ENCODE results near the gene POLR3B. TPM values are rescaled to one million over a fixed set of nuclear protein-coding genes. Genes with fewer than 3 reads are reported as not detected.

The POLR3B gene
- total RNA-seq = 14.6 and 15.2 TPM in 2 replicates
- long read RNA-seq, full-length matches to known transcripts = 17 of 31 reads
- long read RNA-seq, partial matches to known transcripts = 12 of 31 reads
- long read RNA-seq, other reads (novel, unspliced or antisense) = 2 of 31 reads

GRCh38 chr12:106357549-106358395 is at the start of gene POLR3B:
Gene POLR3B, plus strand, starts transcription at chr12:106357748. Its CDS starts 132 bp downstream, at chr12:106357880.
- TF ChIP-seq CTCF (conservative IDR thresholded peaks at IDR 0.05) = peak; percentile 92
- H3K9me3 Mint-ChIP-seq = no peaks in the 10 kb centered on the region

GRCh38 chr12:106308121-106308520 is 49.4 kb upstream of the POLR3B start:
- Mint-ChIP-seq H3K27ac (ENCODE audit: unreplicated experiment) (no peak overlapping the region), H3K9me3 (no peaks in the 10 kb centered on the region), H3K36me3 (ENCODE audit: low read depth) (no peaks in the 10 kb centered on the region), H3K27me3 (ENCODE audit: low read depth) (peaks cover 19% of the 10 kb centered on the region), H3K4me1 (peaks cover 8% of the 10 kb centered on the region), H3K4me3 (no peak overlapping the region)
- DNase-seq (ENCODE audit: low read depth, low spot score) = no peak
- no peak for TF ChIP-seq CTCF (conservative IDR thresholded peaks at IDR 0.05)

More at GRCh38 chr12:106357549-106358395, at the start of gene POLR3B:
- Mint-ChIP-seq H3K4me3 (peak within 1 kb of the TSS; percentile 88), H3K4me1 (peaks cover 15% of the 10 kb centered on the region), H3K27ac (ENCODE audit: unreplicated experiment) (peak within 1 kb of the TSS; percentile 78), H3K27me3 (ENCODE audit: low read depth) (no peaks in the 10 kb centered on the region), H3K36me3 (ENCODE audit: low read depth) (no peaks in the 10 kb centered on the region)
- peak; percentile 93 for DNase-seq (ENCODE audit: low read depth, low spot score)

- H3K9me3 Mint-ChIP-seq = no peaks in the 10 kb centered on the region
- no peaks in the 10 kb centered on the region for H3K36me3 Mint-ChIP-seq (ENCODE audit: low read depth)
- TF ChIP-seq CTCF (conservative IDR thresholded peaks at IDR 0.05) = no peak
- H3K4me3 Mint-ChIP-seq = no peak overlapping the region
- peaks cover 17% of the 10 kb centered on the region for H3K27me3 Mint-ChIP-seq (ENCODE audit: low read depth)
- no peak overlapping the region for H3K27ac Mint-ChIP-seq (ENCODE audit: unreplicated experiment)
- peaks cover 8% of the 10 kb centered on the region for H3K4me1 Mint-ChIP-seq
- DNase-seq (ENCODE audit: low read depth, low spot score) = no peak
These were observed 48.9 kb upstream of the POLR3B start for GRCh38 chr12:106308611-106309010.

- H3K4me3 Mint-ChIP-seq = no peak overlapping the region
- no peak overlapping the region for H3K27ac Mint-ChIP-seq (ENCODE audit: unreplicated experiment)
- no peaks in the 10 kb centered on the region for H3K36me3 Mint-ChIP-seq (ENCODE audit: low read depth)
- no peak for DNase-seq (ENCODE audit: low read depth, low spot score)
- no peaks in the 10 kb centered on the region for H3K9me3 Mint-ChIP-seq
- peaks cover 6% of the 10 kb centered on the region for H3K4me1 Mint-ChIP-seq
- peaks cover 11% of the 10 kb centered on the region for H3K27me3 Mint-ChIP-seq (ENCODE audit: low read depth)
- TF ChIP-seq CTCF (conservative IDR thresholded peaks at IDR 0.05) = no peak
These were observed 47.7 kb upstream of the POLR3B start for GRCh38 chr12:106309671-106310505.

- no peak overlapping the region for H3K27ac Mint-ChIP-seq (ENCODE audit: unreplicated experiment)
- TF ChIP-seq CTCF (conservative IDR thresholded peaks at IDR 0.05) = no peak
These were observed 46.9 kb upstream of the POLR3B start for GRCh38 chr12:106310687-106311086.

More at GRCh38 chr12:106310687-106311086, 46.9 kb upstream of the POLR3B start:
- H3K36me3 Mint-ChIP-seq (ENCODE audit: low read depth) = no peaks in the 10 kb centered on the region
- no peak for DNase-seq (ENCODE audit: low read depth, low spot score)
- H3K4me1 Mint-ChIP-seq = peaks cover 6% of the 10 kb centered on the region
- no peaks in the 10 kb centered on the region for H3K9me3 Mint-ChIP-seq
- H3K27me3 Mint-ChIP-seq (ENCODE audit: low read depth) = peaks cover 5% of the 10 kb centered on the region
- H3K4me3 Mint-ChIP-seq = no peak overlapping the region
